ENCODE measurements around the gene SAG. TPM values are rescaled to one million over a fixed set of nuclear protein-coding genes. Genes with fewer than 3 reads are reported as not detected.
"Not testable (repeated sequence)": the region's sequence is repeated elsewhere in the genome, so short reads cannot be mapped to it uniquely, and the experiment has no call there.

The SAG gene
- total RNA-seq, 1 donor from 2014 or later, result not detected

DNA sequence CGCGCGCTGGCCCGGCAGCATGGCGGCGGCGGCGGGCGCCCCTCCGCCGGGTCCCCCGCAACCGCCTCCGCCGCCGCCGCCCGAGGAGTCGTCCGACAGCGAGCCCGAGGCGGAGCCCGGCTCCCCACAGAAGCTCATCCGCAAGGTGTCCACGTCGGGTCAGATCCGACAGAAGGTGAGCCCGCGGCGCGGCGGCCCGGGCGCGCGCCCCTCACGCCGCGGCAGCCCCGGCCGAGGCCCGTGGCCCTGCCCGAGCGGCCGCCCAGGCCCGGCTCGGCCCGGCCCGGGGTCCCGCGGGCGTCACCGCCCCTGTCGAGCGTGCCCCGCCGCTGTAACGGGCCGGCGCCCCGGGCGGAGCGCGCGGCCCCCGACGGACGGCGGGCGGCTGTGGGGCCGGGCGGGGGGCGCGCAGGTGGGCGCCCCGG lies 46.9 kb downstream of the SAG start:
- DNase-seq (ENCODE audit: low read depth in 2 of 2), result no peak

DNA sequence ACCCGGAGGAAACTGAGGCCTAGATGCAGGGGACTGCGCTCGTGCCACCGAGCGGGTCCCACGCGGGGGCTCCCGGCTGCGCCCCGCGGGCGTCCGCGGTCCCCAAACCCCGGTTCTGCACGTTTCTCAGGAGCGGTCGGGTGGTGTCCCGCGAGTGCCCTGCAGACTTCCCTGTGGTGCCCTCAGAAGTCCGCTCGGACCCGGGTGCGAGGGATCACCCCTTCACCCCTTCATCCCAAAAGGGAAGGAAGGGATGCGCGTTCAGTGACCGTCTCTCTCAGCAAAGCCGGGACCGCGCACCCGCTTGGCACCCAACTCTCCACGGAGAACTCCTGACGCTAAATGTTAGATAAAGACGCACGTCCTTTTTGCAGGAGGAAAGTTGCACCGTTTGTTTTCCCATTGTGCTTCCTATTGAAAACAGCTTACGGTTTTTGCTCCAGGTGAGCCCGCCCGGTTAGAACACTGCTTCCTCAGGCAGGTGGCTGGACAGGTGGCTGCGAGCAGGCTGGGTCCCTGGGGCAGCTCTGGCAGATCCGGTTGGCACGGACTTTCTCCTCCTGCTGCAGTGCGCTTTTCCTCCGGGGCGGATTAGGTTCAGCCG lies 47.5 kb downstream of the SAG start:
- peak; percentile 16 to 27 for DNase-seq (ENCODE audit: low read depth in 2 of 2)

DNA sequence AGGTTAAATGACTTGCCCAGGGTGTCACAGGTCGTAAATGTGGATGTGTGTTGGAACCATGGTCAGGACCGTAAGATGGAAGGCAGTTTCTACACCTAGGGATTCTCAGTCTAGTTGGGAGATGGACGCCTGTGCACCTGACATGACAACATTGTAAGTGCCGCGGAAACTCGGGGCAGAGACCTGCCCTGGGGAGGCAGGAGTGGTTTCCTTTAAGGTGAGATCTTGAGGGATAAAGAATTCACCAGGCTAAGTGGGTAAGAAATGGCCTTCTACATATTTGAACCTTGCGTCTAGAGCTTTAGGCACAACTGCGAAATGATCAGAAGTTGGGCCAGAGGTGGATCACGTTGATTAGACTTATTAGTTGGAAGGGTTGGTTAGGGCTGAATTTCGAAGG lies 48.3 kb downstream of the SAG start:
- DNase-seq (ENCODE audit: low read depth in 2 of 2), result no peak

GRCh38 chr2:233356546-233357308 lies 49.1 kb downstream of the SAG start:
- no peak for DNase-seq (ENCODE audit: low read depth in 2 of 2)

DNA sequence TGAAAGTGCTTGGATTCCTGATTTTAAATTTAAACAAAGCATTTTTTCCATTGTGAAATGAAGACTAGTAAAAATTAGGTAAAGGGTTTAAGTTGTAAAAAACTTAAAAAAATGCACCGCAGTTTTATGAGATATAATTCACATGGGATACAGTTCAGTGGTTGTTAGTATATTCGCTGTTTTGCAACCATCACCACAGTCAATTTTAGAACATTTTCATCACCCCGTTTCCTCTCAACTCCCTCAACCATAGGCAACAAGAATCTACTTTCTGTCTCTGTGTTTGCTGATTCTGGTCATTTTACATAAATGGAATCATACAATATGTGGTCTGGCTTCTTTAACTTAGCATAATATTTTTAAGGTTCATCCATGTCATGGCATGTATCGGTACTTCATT lies 50.7 kb downstream of the SAG start:
- DNase-seq (ENCODE audit: low read depth in 2 of 2), result no peak

DNA sequence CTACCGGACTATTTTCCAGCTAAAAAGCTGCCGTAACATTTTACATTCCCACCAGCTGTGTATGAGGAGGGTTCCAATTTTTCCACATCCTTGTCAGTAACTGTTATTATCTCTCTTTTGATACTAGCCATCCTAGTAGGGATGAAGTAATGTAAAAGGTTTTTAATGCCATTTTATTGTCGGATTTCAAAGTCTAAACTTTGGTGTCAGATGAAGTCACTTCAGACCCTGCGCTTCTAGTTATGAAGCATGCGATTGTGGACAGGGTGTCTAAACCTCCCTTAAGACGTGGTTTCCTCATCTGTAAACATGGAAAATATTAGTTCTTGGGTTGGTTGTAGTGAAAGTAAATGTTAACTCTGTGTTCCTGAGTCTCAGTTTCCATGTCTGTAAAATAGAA lies 51.3 kb downstream of the SAG start:
- no peak for DNase-seq (ENCODE audit: low read depth in 2 of 2)

- no peak for DNase-seq (ENCODE audit: low read depth in 2 of 2)
Measured at GRCh38 chr2:233359823-233360222, 52.2 kb downstream of the SAG start.

DNA sequence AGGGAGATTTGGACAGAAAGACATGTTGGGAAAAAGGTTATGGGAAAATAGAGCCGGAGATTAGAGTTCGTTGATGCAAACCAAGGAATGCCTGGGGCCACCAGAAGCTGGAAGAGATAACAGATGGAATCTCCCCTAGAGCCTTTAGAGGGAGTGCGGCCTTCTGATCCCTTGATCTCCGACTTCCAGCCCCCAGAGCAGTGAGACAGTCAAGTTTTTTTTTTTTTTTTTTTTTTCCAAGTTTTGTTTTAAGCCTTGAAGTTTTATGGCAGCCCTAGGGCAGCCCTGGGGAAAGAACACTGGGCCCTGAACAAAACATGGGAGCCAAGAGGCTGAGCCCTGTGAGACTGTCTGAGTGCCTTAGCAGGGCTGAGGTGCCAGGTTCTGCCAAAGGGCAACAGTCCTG lies 53.2 kb downstream of the SAG start:
- no peak for DNase-seq (ENCODE audit: low read depth in 2 of 2)

GRCh38 chr2:233361297-233361696 lies 53.7 kb downstream of the SAG start:
- DNase-seq (ENCODE audit: low read depth in 2 of 2), result no peak

- DNase-seq (ENCODE audit: low read depth in 2 of 2), result no peak
Measured at GRCh38 chr2:233362742-233363141, 55.1 kb downstream of the SAG start.

DNA sequence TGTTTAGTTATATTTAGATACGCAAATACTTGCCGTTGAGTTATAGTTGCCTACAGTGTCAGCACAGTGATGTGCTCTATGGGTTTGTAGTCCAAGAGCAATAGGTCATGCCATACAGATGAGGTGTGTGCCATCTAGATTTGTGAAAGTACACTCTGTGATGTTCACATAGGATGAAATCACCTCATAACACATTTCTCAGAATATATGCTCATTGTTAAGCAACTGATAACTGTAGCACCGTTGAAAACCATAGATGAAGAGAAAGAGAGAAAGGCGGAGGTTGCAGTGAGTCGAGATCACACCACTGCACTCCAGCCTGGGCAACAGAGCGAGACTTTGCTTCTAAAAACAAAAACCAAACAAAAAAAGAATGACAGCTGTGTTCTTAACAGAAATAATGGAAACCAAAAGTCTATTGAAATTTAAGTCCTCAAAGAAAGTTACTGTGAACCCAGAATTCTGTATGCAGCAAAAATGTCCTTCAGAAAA lies 56.2 kb downstream of the SAG start:
- no peak for DNase-seq (ENCODE audit: low read depth in 2 of 2)

- no peak for DNase-seq (ENCODE audit: low read depth in 2 of 2)
Measured at GRCh38 chr2:233365861-233366520, 58.4 kb downstream of the SAG start.

DNA sequence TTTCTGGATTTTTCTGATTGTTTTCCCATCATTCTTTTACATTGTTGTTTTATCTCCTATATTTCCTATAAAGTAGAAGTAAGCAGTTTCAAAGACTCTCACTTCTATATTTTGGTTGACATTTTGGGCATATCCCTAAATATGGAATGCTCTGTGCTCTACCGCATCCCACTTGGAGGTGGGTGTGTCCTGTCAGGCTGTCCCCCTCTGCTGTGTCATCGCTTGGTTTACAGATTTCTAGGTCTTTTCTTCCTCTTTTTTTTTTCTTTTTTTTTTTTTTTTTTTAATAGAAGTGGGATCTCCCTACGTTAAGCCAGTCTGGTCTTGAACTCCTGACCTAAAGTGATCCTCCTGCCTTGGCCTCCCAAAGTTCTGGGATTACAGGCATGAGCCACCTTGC lies 60.0 kb downstream of the SAG start:
- no peak for DNase-seq (ENCODE audit: low read depth in 2 of 2)

GRCh38 chr2:233368756-233369155 lies 61.1 kb downstream of the SAG start:
- no peak for DNase-seq (ENCODE audit: low read depth in 2 of 2)

DNA sequence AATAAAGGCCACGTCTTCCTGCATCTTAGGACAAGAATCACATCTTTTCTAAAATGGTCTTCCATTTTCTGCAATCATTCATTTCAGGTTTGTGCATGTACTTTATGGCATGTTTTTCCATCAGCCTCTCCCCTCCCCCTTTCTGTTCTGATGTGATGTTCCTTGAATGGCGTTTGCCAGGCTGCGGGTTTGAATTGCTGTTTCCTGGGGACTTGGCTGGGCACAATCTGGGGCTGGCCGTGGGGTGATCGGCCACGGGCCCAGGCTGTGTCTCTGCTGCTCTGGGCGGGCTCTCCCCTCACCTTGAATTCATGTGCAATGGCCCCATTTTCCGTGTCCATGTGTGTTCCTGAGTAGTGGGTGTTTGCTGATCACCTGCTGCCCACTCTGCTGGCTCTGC lies 61.8 kb downstream of the SAG start:
- no peak for DNase-seq (ENCODE audit: low read depth in 2 of 2)

- DNase-seq (ENCODE audit: low read depth in 2 of 2), result no peak
Measured at GRCh38 chr2:233369897-233370685, 62.5 kb downstream of the SAG start.

GRCh38 chr2:233371641-233372040 lies 64.0 kb downstream of the SAG start:
- DNase-seq (ENCODE audit: low read depth in 2 of 2), result no peak

- no peak for DNase-seq (ENCODE audit: low read depth in 2 of 2)
Measured at GRCh38 chr2:233372855-233373254, 65.2 kb downstream of the SAG start.

- DNase-seq (ENCODE audit: low read depth in 2 of 2), result no peak
Measured at GRCh38 chr2:233373316-233373715, 65.7 kb downstream of the SAG start.

DNA sequence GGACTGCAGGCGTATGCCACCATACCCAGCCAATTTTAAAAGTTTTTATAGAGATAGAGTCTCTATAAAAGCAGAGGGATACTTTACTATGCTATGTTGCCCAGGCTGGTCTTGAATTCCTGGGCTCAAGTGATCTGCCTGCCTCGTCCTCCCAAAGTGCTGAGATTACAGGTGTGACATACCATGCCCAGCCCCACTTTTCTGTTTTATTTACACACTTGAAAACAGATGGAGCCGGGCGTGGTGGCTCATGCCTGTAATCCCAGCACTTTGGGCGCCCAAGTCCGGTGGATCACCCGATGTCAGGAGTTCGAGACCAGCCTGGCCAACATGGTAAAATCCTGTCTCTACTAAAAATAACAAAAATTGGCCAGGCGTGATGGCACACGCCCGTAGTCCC lies 67.2 kb downstream of the SAG start:
- not testable (repeated sequence) for DNase-seq (ENCODE audit: low read depth in 2 of 2)

- DNase-seq (ENCODE audit: low read depth in 2 of 2), result peak in 1 of 2 donors; percentile 38
Measured at GRCh38 chr2:233375490-233376314, 68.1 kb downstream of the SAG start.
